ENCODE results near the gene WIPI1.

WIPI1 gene

GRCh38 chr17:68403122-68403521, 54.2 kb downstream of the WIPI1 start:
- TF ChIP-seq CTCF (IDR thresholded peaks at IDR 0.05), result no peak
- Histone ChIP-seq H3K36me3 (peaks cover 38% of the 10 kb centered on the region), H3K27ac (no peak overlapping the region), H3K4me1 (ENCODE audit: control insufficient read depth in 1 of 2, insufficient read depth in 1 of 2, low read depth in 1 of 2, low read length in 1 of 2) (peaks cover 8 to 12% of the 10 kb centered on the region in 2 experiments), H3K27me3 (no peaks in the 10 kb centered on the region), H3K4me3 (ENCODE audit: low read depth in 1 of 2, low read length in 1 of 2) (no peak overlapping the region), H3K9me3 (no peaks in the 10 kb centered on the region)

- TF ChIP-seq CTCF (IDR thresholded peaks at IDR 0.05), result no peak
- no peak overlapping the region for H3K4me3 ChIP-seq (ENCODE audit: low read depth in 1 of 2, low read length in 1 of 2)
- peaks cover 55% of the 10 kb centered on the region for H3K36me3 ChIP-seq
- H3K9me3 ChIP-seq, result no peaks in the 10 kb centered on the region
- H3K27ac ChIP-seq, result no peak overlapping the region
- H3K27me3 ChIP-seq, result no peaks in the 10 kb centered on the region
- H3K4me1 ChIP-seq (ENCODE audit: control insufficient read depth in 1 of 2, insufficient read depth in 1 of 2, low read depth in 1 of 2, low read length in 1 of 2), result peaks cover 8 to 12% of the 10 kb centered on the region in 2 experiments
Observed at GRCh38 chr17:68401288-68401687, 56.0 kb downstream of the WIPI1 start.

- Histone ChIP-seq H3K36me3 (peaks cover 61% of the 10 kb centered on the region), H3K9me3 (no peaks in the 10 kb centered on the region), H3K4me1 (ENCODE audit: control insufficient read depth in 1 of 2, insufficient read depth in 1 of 2, low read depth in 1 of 2, low read length in 1 of 2) (peaks cover 8 to 12% of the 10 kb centered on the region in 2 experiments), H3K27ac (no peak overlapping the region), H3K4me3 (ENCODE audit: low read depth in 1 of 2, low read length in 1 of 2) (no peak overlapping the region), H3K27me3 (no peaks in the 10 kb centered on the region)
- TF ChIP-seq CTCF (IDR thresholded peaks at IDR 0.05), result no peak
Observed at GRCh38 chr17:68400404-68400735, 56.9 kb downstream of the WIPI1 start.

GRCh38 chr17:68399638-68400403, 57.5 kb downstream of the WIPI1 start:
- no peaks in the 10 kb centered on the region for H3K27me3 ChIP-seq
- no peak overlapping the region for H3K27ac ChIP-seq
- no peaks in the 10 kb centered on the region for H3K9me3 ChIP-seq
- H3K4me3 ChIP-seq (ENCODE audit: low read depth in 1 of 2, low read length in 1 of 2), result no peak overlapping the region
- H3K36me3 ChIP-seq, result peaks cover 66% of the 10 kb centered on the region
- no peak for TF ChIP-seq CTCF (IDR thresholded peaks at IDR 0.05)
- peaks cover 8 to 12% of the 10 kb centered on the region in 2 experiments for H3K4me1 ChIP-seq (ENCODE audit: control insufficient read depth in 1 of 2, insufficient read depth in 1 of 2, low read depth in 1 of 2, low read length in 1 of 2)

- Histone ChIP-seq H3K27ac (peak overlapping the region; percentile 63), H3K36me3 (peaks cover 69% of the 10 kb centered on the region), H3K27me3 (no peaks in the 10 kb centered on the region), H3K9me3 (no peaks in the 10 kb centered on the region), H3K4me1 (ENCODE audit: control insufficient read depth in 1 of 2, insufficient read depth in 1 of 2, low read depth in 1 of 2, low read length in 1 of 2) (peaks cover 8 to 12% of the 10 kb centered on the region in 2 experiments), H3K4me3 (ENCODE audit: low read depth in 1 of 2, low read length in 1 of 2) (peak overlapping the region in 1 of 2 experiments; percentile 7)
- TF ChIP-seq CTCF (IDR thresholded peaks at IDR 0.05), result peak; percentile 79
Observed at GRCh38 chr17:68398691-68399637, 58.3 kb downstream of the WIPI1 start.
